Uterus (tissue), 2 donors: ENCODE results near the gene WDR6.

Experiments used
- CTCF ChIP-seq, 4 experiments: fragments of 200-600 bp in 2 of 4; fragments of 450-650 bp in 2 of 4; sonication (generic) in 2 of 4; IDR thresholded peaks; one replicate each; pipeline ENCODE4 v1.5.1; 2016 to 2019; ENCODE audit warnings: antibody characterized with exemption in 4 of 4, mild to moderate bottlenecking in 2 of 4, moderate library complexity in 1 of 4
- POLR2A ChIP-seq, 2 donors: fragments of 450-650 bp; IDR thresholded peaks; one replicate each; pipeline ENCODE4 v1.6.1; 2016; ENCODE audit warnings: antibody characterized with exemption in 2 of 2, mild to moderate bottlenecking in 1 of 2, moderate library complexity in 1 of 2

- TF ChIP-seq POLR2A (IDR thresholded peaks at IDR 0.05) (no peak), CTCF (IDR thresholded peaks at IDR 0.05) (no peak)
Measured at GRCh38 chr3:49032646-49033304, 25.6 kb downstream of the WDR6 start.
